SK-N-SH (cell line): ENCODE data around the gene MAP3K6. TPM values are rescaled to one million over a fixed set of nuclear protein-coding genes. Genes with fewer than 3 reads are reported as not detected.

Source experiments
- CTCF ChIA-PET: fragments of 300-600, 350-600 bp; formaldehyde crosslinking; extraction: SDS; loops from one replicate; lab custom pipeline; 2021; lab: Yijun Ruan, JAX
- POLR2A ChIA-PET: fragments of 350-600 bp; sonication (Branson Sonifier 250); formaldehyde crosslinking; extraction: SDS; loops from one replicate; lab custom pipeline; 2020; ENCODE audit warnings: antibody characterized with exemption, inconsistent platforms; lab: Yijun Ruan, JAX
- DNase-seq: peaks from one replicate; pipeline ENCODE4 v3.0.0; 2012
- H2AFZ ChIP-seq: fragments of 200-600 bp; sonication (generic); 2 replicates; pipeline ENCODE4 v1.8.1; 2016; ENCODE audit warnings: antibody characterized with exemption, mild to moderate bottlenecking, low read depth
- H3F3A ChIP-seq: fragments of 200-600 bp; sonication (generic); replicated peaks from 2 replicates; pipeline ENCODE3; 2016; ENCODE audit warnings: antibody characterized with exemption, mild to moderate bottlenecking; ENCODE audit not compliant: insufficient read depth
- H3K27ac ChIP-seq, 2 experiments: fragments of 200-500 bp in 1 of 2; fragments of 200-600 bp in 1 of 2; sonication (Bioruptor generic) in 1 of 2; sonication (generic), shearing (Covaris generic) in 1 of 2; 2 replicates each; pipeline versions ENCODE4 v1.5.1 to v1.6.1; 2014 to 2016; ENCODE audit warnings: low read depth in 2 of 2, inconsistent platforms in 1 of 2, low read length in 1 of 2, mild to moderate bottlenecking in 1 of 2, mixed read lengths in 1 of 2
- H3K27me3 ChIP-seq: fragments of 200-600 bp; sonication (generic), shearing (Covaris generic); 2 replicates; pipeline ENCODE4 v1.6.1; 2016; ENCODE audit warnings: mixed run types; ENCODE audit not compliant: insufficient read depth
- H3K36me3 ChIP-seq, 2 experiments: fragments of 200-500 bp in 1 of 2; fragments of 200-600 bp in 1 of 2; sonication (Bioruptor generic) in 1 of 2; sonication (generic) in 1 of 2; replicated peaks in 1 of 2; 2 replicates each; pipeline versions ENCODE3 to v1.5.1; 2014 to 2016; ENCODE audit warnings: low read length in 1 of 2, mild to moderate bottlenecking in 1 of 2; ENCODE audit not compliant: insufficient read depth in 2 of 2, control insufficient read depth in 1 of 2
- H3K4me1 ChIP-seq, 2 experiments: fragments of 200-500 bp in 1 of 2; fragments of 200-600 bp in 1 of 2; sonication (Bioruptor generic) in 1 of 2; sonication (generic), shearing (Covaris generic) in 1 of 2; 2 replicates each; pipeline versions ENCODE4 v1.5.1 to v1.6.1; 2014 to 2016; ENCODE audit warnings: low read depth in 1 of 2, low read length in 1 of 2, mixed run types in 1 of 2; ENCODE audit not compliant: insufficient read depth in 2 of 2, control insufficient read depth in 1 of 2
- H3K4me2 ChIP-seq: fragments of 200-600 bp; sonication (generic), shearing (Covaris generic); 2 replicates; pipeline ENCODE4 v1.6.1; 2017; ENCODE audit warnings: mixed run types
- H3K4me3 ChIP-seq, 2 experiments: fragments of 200-500 bp in 1 of 2; fragments of 200-600 bp in 1 of 2; sonication (Bioruptor generic) in 1 of 2; sonication (generic), shearing (Covaris generic) in 1 of 2; 2 replicates each; pipeline versions ENCODE4 v1.5.1 to v1.8.1; 2014 to 2016; ENCODE audit warnings: low read depth in 2 of 2, inconsistent platforms in 1 of 2, low read length in 1 of 2, mild to moderate bottlenecking in 1 of 2, mixed read lengths in 1 of 2, moderate library complexity in 1 of 2
- H3K79me2 ChIP-seq: fragments of 200-600 bp; sonication (generic); 2 replicates; pipeline ENCODE4 v1.8.1; 2017; ENCODE audit warnings: mild to moderate bottlenecking; ENCODE audit not compliant: insufficient read depth
- H3K9ac ChIP-seq: fragments of 200-600 bp; sonication (generic); 2 replicates; pipeline ENCODE4 v1.6.1; 2017; ENCODE audit warnings: mixed run types
- H3K9me2 ChIP-seq: fragments of 200-600 bp; sonication (generic); 2 replicates; pipeline ENCODE4 v1.6.1; 2017; ENCODE audit warnings: mixed run types
- H3K9me3 ChIP-seq: fragments of 200-600 bp; sonication (generic); 2 replicates; pipeline ENCODE4 v1.6.1; 2017; ENCODE audit warnings: mixed run types, mild to moderate bottlenecking, moderate library complexity
- H4K20me1 ChIP-seq: fragments of 200-600 bp; sonication (generic); 2 replicates; pipeline ENCODE4 v1.6.1; 2017; ENCODE audit warnings: mild to moderate bottlenecking, mixed run types; ENCODE audit not compliant: insufficient read depth
- EP300 ChIP-seq, 2 experiments: IDR thresholded peaks; 2 replicates each; pipeline versions ENCODE4 v1.4.0 to v1.6.1; 2012; ENCODE audit warnings: borderline replicate concordance in 1 of 2, low read depth in 1 of 2, low read length in 1 of 2
- EZH2phosphoT487 ChIP-seq: fragments of 200-600 bp; sonication (generic); IDR thresholded peaks from 2 replicates; pipeline ENCODE4 v1.6.1; 2017; ENCODE audit warnings: low read depth, mixed run types, mild to moderate bottlenecking, antibody characterized with exemption, moderate library complexity, borderline replicate concordance
- FOSL2 ChIP-seq: IDR thresholded peaks from 2 replicates; pipeline ENCODE4 v1.4.0; 2012; ENCODE audit warnings: low read depth, mild to moderate bottlenecking, moderate library complexity, borderline replicate concordance
- FOXJ3 ChIP-seq: sonication (generic); formaldehyde crosslinking; IDR thresholded peaks from 2 replicates; pipeline ENCODE4 v1.5.1; 2020; ENCODE audit warnings: mild to moderate bottlenecking, missing genetic modification reagents
- GABPA ChIP-seq: IDR thresholded peaks from 2 replicates; pipeline ENCODE4 v1.4.0; 2012; ENCODE audit warnings: low read depth, mild to moderate bottlenecking
- MXI1 ChIP-seq: IDR thresholded peaks from 2 replicates; pipeline ENCODE4 v1.6.1; 2012; ENCODE audit warnings: mild to moderate bottlenecking, low read depth, low read length, improper control_type of control experiment
- RAD21 ChIP-seq: IDR thresholded peaks from 2 replicates; pipeline ENCODE4 v1.6.1; 2012; ENCODE audit warnings: mild to moderate bottlenecking, low read length
- RFX5 ChIP-seq: IDR thresholded peaks from 2 replicates; pipeline ENCODE4 v1.6.1; 2012; ENCODE audit warnings: mild to moderate bottlenecking, improper control_type of control experiment, low read length
- SIN3A ChIP-seq: IDR thresholded peaks from 2 replicates; pipeline ENCODE4 v1.6.1; 2012; ENCODE audit warnings: low read depth, mild to moderate bottlenecking, low read length, moderate library complexity, borderline replicate concordance
- SMC3 ChIP-seq: IDR thresholded peaks from 2 replicates; pipeline ENCODE4 v1.6.1; 2012; ENCODE audit warnings: low read depth, low read length, improper control_type of control experiment
- YY1 ChIP-seq: IDR thresholded peaks from 2 replicates; pipeline ENCODE4 v1.4.0; 2012; ENCODE audit warnings: low read depth, mild to moderate bottlenecking
- WGBS: methylation state at CpG from one replicate; pipeline ENCODE4 v1.1.6; 2017; ENCODE audit warnings: low lambda C conversion rate; 5-methylcytosine and 5-hydroxymethylcytosine counted together
- polyA plus RNA-seq, 3 experiments: library from polyadenylated mRNA; depleted of rRNA; stranded (reverse); fragments of >200 nt; gene quantifications; 2 replicates each; pipeline ENCODE4 v1.2.3, GENCODE V29; 2012
- TF ChIP-seq, protein P1 (sequence below): fragments of 150-350 bp; IDR thresholded peaks from 2 replicates; pipeline ENCODE4 v1.6.1; 2017; ENCODE audit warnings: antibody characterized with exemption, low read length, low read depth, borderline replicate concordance
- TF ChIP-seq, protein P2 (sequence below): IDR thresholded peaks from 2 replicates; pipeline ENCODE4 v1.6.1; 2012; ENCODE audit warnings: mild to moderate bottlenecking, low read depth, low read length, moderate library complexity
- TF ChIP-seq, protein P3 (sequence below): IDR thresholded peaks from 2 replicates; pipeline ENCODE4 v1.4.0; 2012; ENCODE audit warnings: low read depth, borderline replicate concordance
- TF ChIP-seq, protein P4 (sequence below): fragments of 200-600 bp; sonication (generic); IDR thresholded peaks from 2 replicates; pipeline ENCODE4 v1.6.1; 2017; ENCODE audit warnings: antibody characterized with exemption, mild to moderate bottlenecking, moderate library complexity

MAP3K6 gene
- polyA plus RNA-seq, 1 of the 3 experiments (the other 2 are of a cell fraction), result 17.3 TPM

DNA sequence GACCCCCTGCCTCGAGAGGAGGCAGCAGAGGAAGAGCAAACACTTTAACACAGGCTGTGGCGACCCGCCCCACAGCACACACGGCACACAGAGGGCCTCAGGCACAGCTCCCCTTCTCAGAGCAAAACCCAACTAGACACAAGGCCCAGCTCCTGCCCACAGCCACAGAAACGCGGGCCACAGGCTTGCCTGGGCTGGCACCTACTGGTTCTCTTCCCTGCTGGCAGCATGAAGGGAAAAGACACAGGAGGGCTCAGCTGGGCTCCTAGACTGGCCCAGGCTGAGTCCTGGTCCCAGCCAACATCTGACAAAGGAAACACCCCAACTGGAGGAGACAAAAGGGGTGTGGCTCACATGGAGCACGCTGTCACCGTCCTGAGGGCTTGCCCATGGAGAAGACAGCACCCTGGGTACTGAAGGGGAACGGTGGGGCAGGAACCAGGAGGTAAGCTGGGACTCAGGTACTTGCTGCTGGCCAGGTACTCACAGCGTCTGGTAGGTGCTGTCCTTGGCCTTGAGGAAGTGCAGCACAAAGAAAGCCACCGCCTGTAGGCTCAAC lies 12.9 kb upstream of the MAP3K6 start:
- Histone ChIP-seq H2AFZ (no peak overlapping the region), H3K4me2 (no peak overlapping the region), H3K9ac (no peak overlapping the region), H3K27ac (no peak overlapping the region), H3F3A (no peaks in the 10 kb centered on the region), H3K79me2 (no peaks in the 10 kb centered on the region), H3K4me3 (no peak overlapping the region), H3K4me1 (peaks cover 0 to 10% of the 10 kb centered on the region in 2 experiments; a peak in 1 of 4 replicates)
- DNase-seq, result no peak
- POLR2A ChIA-PET, result interaction anchor here (0.6 to 1.1 kb wide), 2 partner anchors 14 to 122 kb away, joined by 3 read pairs; no protein-coding TSS in a partner anchor
- CTCF ChIA-PET, result interaction anchor here (1.0 to 13.1 kb wide), 8 partner anchors 9 to 229 kb away, joined by 4 to 154 read pairs (median 10); partner anchors contain the start of gene MAP3K6
- TF ChIP-seq RFX5 (no peak), YY1 (no peak), MXI1 (no peak), SMC3 (no peak)
- TF ChIP-seq, protein P1, sequence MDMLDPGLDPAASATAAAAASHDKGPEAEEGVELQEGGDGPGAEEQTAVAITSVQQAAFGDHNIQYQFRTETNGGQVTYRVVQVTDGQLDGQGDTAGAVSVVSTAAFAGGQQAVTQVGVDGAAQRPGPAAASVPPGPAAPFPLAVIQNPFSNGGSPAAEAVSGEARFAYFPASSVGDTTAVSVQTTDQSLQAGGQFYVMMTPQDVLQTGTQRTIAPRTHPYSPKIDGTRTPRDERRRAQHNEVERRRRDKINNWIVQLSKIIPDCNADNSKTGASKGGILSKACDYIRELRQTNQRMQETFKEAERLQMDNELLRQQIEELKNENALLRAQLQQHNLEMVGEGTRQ, result no peak
- TF ChIP-seq, protein P2, sequence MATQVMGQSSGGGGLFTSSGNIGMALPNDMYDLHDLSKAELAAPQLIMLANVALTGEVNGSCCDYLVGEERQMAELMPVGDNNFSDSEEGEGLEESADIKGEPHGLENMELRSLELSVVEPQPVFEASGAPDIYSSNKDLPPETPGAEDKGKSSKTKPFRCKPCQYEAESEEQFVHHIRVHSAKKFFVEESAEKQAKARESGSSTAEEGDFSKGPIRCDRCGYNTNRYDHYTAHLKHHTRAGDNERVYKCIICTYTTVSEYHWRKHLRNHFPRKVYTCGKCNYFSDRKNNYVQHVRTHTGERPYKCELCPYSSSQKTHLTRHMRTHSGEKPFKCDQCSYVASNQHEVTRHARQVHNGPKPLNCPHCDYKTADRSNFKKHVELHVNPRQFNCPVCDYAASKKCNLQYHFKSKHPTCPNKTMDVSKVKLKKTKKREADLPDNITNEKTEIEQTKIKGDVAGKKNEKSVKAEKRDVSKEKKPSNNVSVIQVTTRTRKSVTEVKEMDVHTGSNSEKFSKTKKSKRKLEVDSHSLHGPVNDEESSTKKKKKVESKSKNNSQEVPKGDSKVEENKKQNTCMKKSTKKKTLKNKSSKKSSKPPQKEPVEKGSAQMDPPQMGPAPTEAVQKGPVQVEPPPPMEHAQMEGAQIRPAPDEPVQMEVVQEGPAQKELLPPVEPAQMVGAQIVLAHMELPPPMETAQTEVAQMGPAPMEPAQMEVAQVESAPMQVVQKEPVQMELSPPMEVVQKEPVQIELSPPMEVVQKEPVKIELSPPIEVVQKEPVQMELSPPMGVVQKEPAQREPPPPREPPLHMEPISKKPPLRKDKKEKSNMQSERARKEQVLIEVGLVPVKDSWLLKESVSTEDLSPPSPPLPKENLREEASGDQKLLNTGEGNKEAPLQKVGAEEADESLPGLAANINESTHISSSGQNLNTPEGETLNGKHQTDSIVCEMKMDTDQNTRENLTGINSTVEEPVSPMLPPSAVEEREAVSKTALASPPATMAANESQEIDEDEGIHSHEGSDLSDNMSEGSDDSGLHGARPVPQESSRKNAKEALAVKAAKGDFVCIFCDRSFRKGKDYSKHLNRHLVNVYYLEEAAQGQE, result no peak
- TF ChIP-seq, all 33 proteins: peak for 0
- no peaks in the 10 kb centered on the region for H4K20me1 ChIP-seq
- no peaks in the 10 kb centered on the region for H3K36me3 ChIP-seq
- 90% methylated on average over 4 of the region's 11 CpGs for WGBS
- H3K9me3 ChIP-seq, result no peaks in the 10 kb centered on the region
- H3K27me3 ChIP-seq, result no peaks in the 10 kb centered on the region
- no peaks in the 10 kb centered on the region for H3K9me2 ChIP-seq

DNA sequence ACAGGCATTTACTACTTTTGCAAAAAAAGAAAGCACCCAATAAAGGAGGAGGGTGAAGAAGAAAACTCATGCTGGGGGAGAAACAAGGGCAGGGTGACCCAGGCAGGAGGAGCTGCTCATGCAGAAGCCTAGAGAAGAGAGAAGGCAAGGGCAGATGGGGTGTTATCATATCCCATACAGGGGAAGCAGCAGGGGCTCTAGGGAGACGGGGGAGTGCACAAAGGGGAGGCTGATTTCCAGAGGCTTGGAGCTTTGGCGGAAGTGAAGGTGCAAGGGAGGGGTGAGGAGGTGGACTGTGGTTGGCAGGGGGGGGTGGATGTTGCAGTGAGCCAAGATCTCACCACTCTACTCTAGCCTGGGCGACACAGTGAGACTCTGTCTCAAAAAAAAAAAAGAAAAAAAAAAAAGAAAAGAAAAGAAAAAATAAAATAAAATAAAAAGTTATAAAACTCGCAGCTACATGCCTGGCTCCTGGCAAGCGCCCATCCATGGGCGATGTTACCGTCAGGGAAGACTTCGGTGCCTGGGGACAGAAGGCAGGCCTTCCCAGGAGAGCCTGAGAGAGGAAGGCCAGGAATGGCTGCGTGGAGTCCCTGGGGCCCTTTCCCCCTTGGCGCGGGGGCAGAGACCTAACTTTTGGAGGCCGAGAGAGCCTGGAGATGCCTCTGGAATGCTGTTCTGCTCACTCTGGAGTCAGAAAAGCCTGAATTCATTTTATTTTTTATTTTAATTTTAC lies 11.2 kb upstream of the MAP3K6 start:
- Histone ChIP-seq H3K79me2 (no peaks in the 10 kb centered on the region), H3K36me3 (no peaks in the 10 kb centered on the region), H3K9ac (no peak overlapping the region), H3K27me3 (no peaks in the 10 kb centered on the region), H2AFZ (no peak overlapping the region), H3K27ac (no peak overlapping the region), H3K9me2 (no peaks in the 10 kb centered on the region), H3K4me1 (peaks cover 0 to 10% of the 10 kb centered on the region in 2 experiments; a peak in 1 of 4 replicates), H3F3A (no peaks in the 10 kb centered on the region), H3K9me3 (no peaks in the 10 kb centered on the region), H3K4me3 (no peak overlapping the region), H3K4me2 (no peak overlapping the region), H4K20me1 (no peaks in the 10 kb centered on the region)
- POLR2A ChIA-PET, result no interaction called here
- WGBS, result 92% methylated on average over 12 of the region's 12 CpGs
- DNase-seq, result no peak
- CTCF ChIA-PET, result interaction anchor here (0.6 to 13.1 kb wide), 11 partner anchors 9 to 333 kb away, joined by 3 to 154 read pairs (median 5); partner anchors contain the start of gene MAP3K6
- TF ChIP-seq EZH2phosphoT487 (no peak), FOSL2 (no peak), SIN3A (no peak), SMC3 (no peak), FOXJ3 (CRISPR knock-in tag) (no peak), GABPA (no peak), RFX5 (no peak), EP300 (IDR thresholded peaks at IDR 0.05; ENCODE audit: borderline replicate concordance in 1 of 2, low read depth in 1 of 2, low read length in 1 of 2) (no peak), MXI1 (no peak), RAD21 (no peak)
- TF ChIP-seq, protein P3, sequence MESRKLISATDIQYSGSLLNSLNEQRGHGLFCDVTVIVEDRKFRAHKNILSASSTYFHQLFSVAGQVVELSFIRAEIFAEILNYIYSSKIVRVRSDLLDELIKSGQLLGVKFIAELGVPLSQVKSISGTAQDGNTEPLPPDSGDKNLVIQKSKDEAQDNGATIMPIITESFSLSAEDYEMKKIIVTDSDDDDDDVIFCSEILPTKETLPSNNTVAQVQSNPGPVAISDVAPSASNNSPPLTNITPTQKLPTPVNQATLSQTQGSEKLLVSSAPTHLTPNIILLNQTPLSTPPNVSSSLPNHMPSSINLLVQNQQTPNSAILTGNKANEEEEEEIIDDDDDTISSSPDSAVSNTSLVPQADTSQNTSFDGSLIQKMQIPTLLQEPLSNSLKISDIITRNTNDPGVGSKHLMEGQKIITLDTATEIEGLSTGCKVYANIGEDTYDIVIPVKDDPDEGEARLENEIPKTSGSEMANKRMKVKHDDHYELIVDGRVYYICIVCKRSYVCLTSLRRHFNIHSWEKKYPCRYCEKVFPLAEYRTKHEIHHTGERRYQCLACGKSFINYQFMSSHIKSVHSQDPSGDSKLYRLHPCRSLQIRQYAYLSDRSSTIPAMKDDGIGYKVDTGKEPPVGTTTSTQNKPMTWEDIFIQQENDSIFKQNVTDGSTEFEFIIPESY, result no peak
- TF ChIP-seq, protein P4, sequence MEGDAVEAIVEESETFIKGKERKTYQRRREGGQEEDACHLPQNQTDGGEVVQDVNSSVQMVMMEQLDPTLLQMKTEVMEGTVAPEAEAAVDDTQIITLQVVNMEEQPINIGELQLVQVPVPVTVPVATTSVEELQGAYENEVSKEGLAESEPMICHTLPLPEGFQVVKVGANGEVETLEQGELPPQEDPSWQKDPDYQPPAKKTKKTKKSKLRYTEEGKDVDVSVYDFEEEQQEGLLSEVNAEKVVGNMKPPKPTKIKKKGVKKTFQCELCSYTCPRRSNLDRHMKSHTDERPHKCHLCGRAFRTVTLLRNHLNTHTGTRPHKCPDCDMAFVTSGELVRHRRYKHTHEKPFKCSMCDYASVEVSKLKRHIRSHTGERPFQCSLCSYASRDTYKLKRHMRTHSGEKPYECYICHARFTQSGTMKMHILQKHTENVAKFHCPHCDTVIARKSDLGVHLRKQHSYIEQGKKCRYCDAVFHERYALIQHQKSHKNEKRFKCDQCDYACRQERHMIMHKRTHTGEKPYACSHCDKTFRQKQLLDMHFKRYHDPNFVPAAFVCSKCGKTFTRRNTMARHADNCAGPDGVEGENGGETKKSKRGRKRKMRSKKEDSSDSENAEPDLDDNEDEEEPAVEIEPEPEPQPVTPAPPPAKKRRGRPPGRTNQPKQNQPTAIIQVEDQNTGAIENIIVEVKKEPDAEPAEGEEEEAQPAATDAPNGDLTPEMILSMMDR, result no peak
